GM12878 (cell line): ENCODE data around the gene BNC2. TPM values are rescaled to one million over a fixed set of nuclear protein-coding genes. Genes with fewer than 3 reads are reported as not detected.

Experiments
- ATAC-seq: fragments of 200-7000 bp; cut with Tn5 transposase; 3 replicates; pipeline ENCODE4 v1.9.1; 2020; ENCODE audit warnings: mild to moderate bottlenecking, moderate library complexity
- BruUV-seq: library from RNA; stranded (reverse); fragments of 400-500 nt; replicated peaks from 2 replicates; lab custom pipeline; 2021; lab: Mats Ljungman, UMichigan
- CTCF ChIA-PET: fragments of 300-600 bp; sonication (Branson Sonifier 250); formaldehyde crosslinking; extraction: SDS; loops from one replicate; lab custom pipeline; 2021; ENCODE audit warnings: inconsistent platforms; lab: Yijun Ruan, JAX
- POLR2A ChIA-PET: fragments of 350-600 bp; formaldehyde crosslinking; extraction: SDS; loops from one replicate; lab custom pipeline; 2021; ENCODE audit warnings: inconsistent platforms; lab: Charles Lee
- RAD21 ChIA-PET: fragments of 300-600 bp; sonication (Branson Sonifier 250); formaldehyde crosslinking; loops from one replicate; lab custom pipeline; 2023; ENCODE audit warnings: antibody characterized with exemption; ENCODE audit not compliant: unreplicated experiment; lab: Charles Lee
- SMC1A ChIA-PET: fragments of 300-600 bp; sonication (Branson Sonifier 250); formaldehyde crosslinking; loops from one replicate; lab custom pipeline; 2023; ENCODE audit not compliant: unreplicated experiment, uncharacterized antibody; lab: Charles Lee
- DNase-seq: peaks from one replicate; pipeline ENCODE4 v3.0.0-alpha.2; 2011; ENCODE audit warnings: low read depth, low spot score
- FAIRE-seq: peaks from 3 replicates; lab custom pipeline; 2011; peaks lifted over from hg19 to GRCh38; lab: Jason Lieb, UNC
- H2AFZ ChIP-seq: 2 replicates; pipeline ENCODE4 v1.6.0; 2011; ENCODE audit warnings: low read depth, low read length, control low read depth; ENCODE audit not compliant: control insufficient read depth
- H3K27ac ChIP-seq: 2 replicates; pipeline ENCODE4 v1.5.1; 2011; ENCODE audit warnings: control low read depth; ENCODE audit not compliant: control insufficient read depth, insufficient read depth
- H3K27me3 ChIP-seq, 2 experiments: replicated peaks in 1 of 2; 2 replicates each; pipeline versions ENCODE4 v1.6.0 to v1.6.1; 2011; ENCODE audit warnings: low read length in 1 of 2; ENCODE audit not compliant: control insufficient read depth in 2 of 2, insufficient read depth in 2 of 2
- H3K36me3 ChIP-seq, 2 experiments: 2 replicates each; pipeline ENCODE4 v1.5.1; 2011; ENCODE audit warnings: low read length in 1 of 2; ENCODE audit not compliant: control insufficient read depth in 2 of 2, insufficient read depth in 2 of 2
- H3K4me1 ChIP-seq: 2 replicates; pipeline ENCODE4 v1.6.1; 2011; ENCODE audit warnings: mild to moderate bottlenecking, low read length, moderate library complexity, mixed read lengths; ENCODE audit not compliant: control insufficient read depth, insufficient read depth
- H3K4me2 ChIP-seq: 2 replicates; pipeline ENCODE4 v1.6.0; 2011; ENCODE audit warnings: control low read depth; ENCODE audit not compliant: control insufficient read depth, insufficient read depth
- H3K4me3 ChIP-seq: fragments of 200-600 bp; sonication (generic); 2 replicates; pipeline ENCODE4 v1.5.1; 2016
- H3K79me2 ChIP-seq: 2 replicates; pipeline ENCODE4 v1.6.0; 2011; ENCODE audit warnings: low read length; ENCODE audit not compliant: control insufficient read depth, insufficient read depth
- H3K9ac ChIP-seq: 2 replicates; pipeline ENCODE4 v1.8.0; 2011; ENCODE audit warnings: low read length, control low read depth, mixed read lengths; ENCODE audit not compliant: control insufficient read depth, insufficient read depth
- H3K9me3 ChIP-seq: replicated peaks from 3 replicates; pipeline ENCODE4 v1.5.1; 2011; ENCODE audit warnings: mild to moderate bottlenecking, low read length; ENCODE audit not compliant: control insufficient read depth, insufficient read depth
- H4K20me1 ChIP-seq: 2 replicates; pipeline ENCODE4 v1.6.0; 2011; ENCODE audit not compliant: control insufficient read depth, insufficient read depth
- CEBPB ChIP-seq, 2 experiments: fragments of 150-350 bp in 1 of 2; IDR thresholded peaks; 2 replicates each; pipeline ENCODE4 v1.6.1; 2012 to 2014; ENCODE audit warnings: low read depth in 2 of 2, low read length in 2 of 2, borderline replicate concordance in 1 of 2, inconsistent platforms in 1 of 2
- LARP7 ChIP-seq: fragments of 450-650 bp; IDR thresholded peaks from 2 replicates; pipeline ENCODE4 v1.6.1; 2017; ENCODE audit warnings: mild to moderate bottlenecking
- NR2C2 ChIP-seq: IDR thresholded peaks from 2 replicates; pipeline ENCODE4 v1.6.1; 2011; ENCODE audit warnings: borderline replicate concordance, low read depth; ENCODE audit not compliant: control insufficient read depth, insufficient read length
- POLR2A ChIP-seq: IDR thresholded peaks from 2 replicates; pipeline ENCODE4 v1.6.1; 2011; ENCODE audit warnings: low read depth, mild to moderate bottlenecking, low read length
- RCOR1 ChIP-seq: conservative IDR thresholded peaks from 2 replicates; pipeline ENCODE4 v1.6.1; 2012; ENCODE audit warnings: low read depth, low read length, improper control_type of control experiment
- SIN3A ChIP-seq: IDR thresholded peaks from 2 replicates; pipeline ENCODE4 v1.6.1; 2012; ENCODE audit warnings: low read depth, low read length, improper control_type of control experiment
- SMC3 ChIP-seq: IDR thresholded peaks from 2 replicates; pipeline ENCODE4 v1.6.1; 2011; ENCODE audit warnings: low read length, improper control_type of control experiment, borderline replicate concordance
- TARDBP ChIP-seq: IDR thresholded peaks from 2 replicates; pipeline ENCODE4 v1.6.1; 2016; ENCODE audit warnings: borderline replicate concordance
- TBL1XR1 ChIP-seq: IDR thresholded peaks from 2 replicates; pipeline ENCODE4 v1.6.1; 2012; ENCODE audit warnings: low read depth, low read length, improper control_type of control experiment
- ZNF622 ChIP-seq: fragments of 450-650 bp; IDR thresholded peaks from 2 replicates; pipeline ENCODE4 v1.6.1; 2017; ENCODE audit warnings: mild to moderate bottlenecking, inconsistent platforms
- WGBS: methylation state at CpG from one replicate; pipeline ENCODE4 v1.1.6; 2016; ENCODE audit warnings: low lambda C conversion rate; ENCODE audit not compliant: insufficient replicate concordance, insufficient coverage; ENCODE audit errors: missing lambda C conversion rate; 5-methylcytosine and 5-hydroxymethylcytosine counted together
- in situ Hi-C: fragments of 300-500 bp; cut with MboI; formaldehyde crosslinking; loops from 9 replicates; pipeline ENCODE4 v1.14.3; 2018; ENCODE audit warnings: mixed read lengths
- intact Hi-C: fragments of 100-400 bp; cut with micrococcal nuclease; formaldehyde crosslinking; loops from one replicate; pipeline ENCODE4 v1.14.2; 2022; ENCODE audit not compliant: unreplicated experiment
- polyA plus RNA-seq, 11 experiments: library from polyadenylated mRNA; depleted of rRNA in 4 of 11; unstranded in 6 of 11; stranded (reverse) in 5 of 11; fragments of >200 nt; fragmentation: Nextera tagmentation in 4 of 11; fragmentation: Illumina TruSeq in 1 of 11; extraction: Ambion mirVana in 4 of 11; extraction: Trizol in 1 of 11; gene quantifications; 1 replicate in 1 of 11; 2 replicates in 10 of 11; pipeline versions ENCODE4 v1.2.1 to v1.2.3, GENCODE V29; 2011 to 2016; ENCODE audit warnings: inconsistent platforms in 2 of 11, missing spikeins in 2 of 11, low read depth in 1 of 11
- total RNA-seq, 4 experiments: library from RNA; depleted of rRNA in 3 of 4; stranded (reverse); fragments of >200 nt in 3 of 4; fragmentation: Illumina TruSeq in 1 of 4; extraction: Trizol in 1 of 4; gene quantifications; 2 replicates each; pipeline versions ENCODE4 v1.2.1 to v1.2.3, GENCODE V29; 2013 to 2021
- TF ChIP-seq, protein P1 (sequence below): fragments of 450-650 bp; formaldehyde crosslinking; IDR thresholded peaks from 2 replicates; pipeline ENCODE4 v1.4.0; 2022; ENCODE audit warnings: mild to moderate bottlenecking, moderate library complexity
- TF ChIP-seq, protein P2 (sequence below): fragments of 450-650 bp; IDR thresholded peaks from 2 replicates; pipeline ENCODE4 v1.6.1; 2017; ENCODE audit warnings: mild to moderate bottlenecking, low read depth, inconsistent platforms; ENCODE audit not compliant: poor library complexity, severe bottlenecking
- TF ChIP-seq, protein P3 (sequence below): fragments of 450-650 bp; IDR thresholded peaks from 2 replicates; pipeline ENCODE4 v1.6.1; 2016; ENCODE audit warnings: mild to moderate bottlenecking

BNC2 gene
- total and polyA plus RNA-seq, 10 of the 15 experiments (the other 5 are each of a cell fraction or from before 2014, with no cell fraction given), result 0.05 to 14.5 (median 0.26) TPM

DNA sequence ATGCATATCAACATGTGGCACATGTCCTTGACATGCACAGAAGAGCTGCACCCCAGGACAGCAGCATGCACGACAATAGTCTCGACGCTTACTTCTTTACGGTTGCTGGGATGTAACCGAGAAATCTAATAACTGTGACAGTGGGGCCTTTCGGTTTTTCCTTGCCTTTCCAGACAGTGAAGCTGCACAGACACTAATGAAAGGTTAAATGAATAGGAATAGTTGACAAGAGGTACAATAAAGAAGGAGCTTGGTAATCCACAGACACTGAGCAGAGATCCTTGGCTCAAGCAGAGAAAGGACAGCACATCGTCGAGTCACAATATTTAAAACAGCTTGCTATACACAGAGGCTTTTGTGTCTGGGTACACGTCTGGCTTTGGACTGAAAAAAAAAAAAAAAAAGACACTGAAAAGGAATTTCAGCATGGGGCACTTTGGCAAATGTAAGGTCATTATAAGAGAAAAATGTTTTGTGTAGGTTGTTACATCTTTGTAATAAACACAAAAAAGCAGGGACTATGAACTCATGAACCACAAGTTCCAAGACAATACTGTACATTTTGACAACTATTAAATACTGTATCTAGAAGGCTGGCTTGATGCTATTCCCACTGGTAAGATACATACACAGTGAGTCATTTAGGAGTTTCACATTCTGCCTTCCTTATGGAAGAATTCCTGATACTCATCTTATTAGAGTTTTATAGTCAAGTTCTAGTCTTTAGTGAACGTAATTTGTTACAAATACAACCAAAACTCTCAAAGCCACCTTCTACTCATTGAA, 5.6 kb downstream of the BNC2 start (continued):
- TF ChIP-seq, protein P1, sequence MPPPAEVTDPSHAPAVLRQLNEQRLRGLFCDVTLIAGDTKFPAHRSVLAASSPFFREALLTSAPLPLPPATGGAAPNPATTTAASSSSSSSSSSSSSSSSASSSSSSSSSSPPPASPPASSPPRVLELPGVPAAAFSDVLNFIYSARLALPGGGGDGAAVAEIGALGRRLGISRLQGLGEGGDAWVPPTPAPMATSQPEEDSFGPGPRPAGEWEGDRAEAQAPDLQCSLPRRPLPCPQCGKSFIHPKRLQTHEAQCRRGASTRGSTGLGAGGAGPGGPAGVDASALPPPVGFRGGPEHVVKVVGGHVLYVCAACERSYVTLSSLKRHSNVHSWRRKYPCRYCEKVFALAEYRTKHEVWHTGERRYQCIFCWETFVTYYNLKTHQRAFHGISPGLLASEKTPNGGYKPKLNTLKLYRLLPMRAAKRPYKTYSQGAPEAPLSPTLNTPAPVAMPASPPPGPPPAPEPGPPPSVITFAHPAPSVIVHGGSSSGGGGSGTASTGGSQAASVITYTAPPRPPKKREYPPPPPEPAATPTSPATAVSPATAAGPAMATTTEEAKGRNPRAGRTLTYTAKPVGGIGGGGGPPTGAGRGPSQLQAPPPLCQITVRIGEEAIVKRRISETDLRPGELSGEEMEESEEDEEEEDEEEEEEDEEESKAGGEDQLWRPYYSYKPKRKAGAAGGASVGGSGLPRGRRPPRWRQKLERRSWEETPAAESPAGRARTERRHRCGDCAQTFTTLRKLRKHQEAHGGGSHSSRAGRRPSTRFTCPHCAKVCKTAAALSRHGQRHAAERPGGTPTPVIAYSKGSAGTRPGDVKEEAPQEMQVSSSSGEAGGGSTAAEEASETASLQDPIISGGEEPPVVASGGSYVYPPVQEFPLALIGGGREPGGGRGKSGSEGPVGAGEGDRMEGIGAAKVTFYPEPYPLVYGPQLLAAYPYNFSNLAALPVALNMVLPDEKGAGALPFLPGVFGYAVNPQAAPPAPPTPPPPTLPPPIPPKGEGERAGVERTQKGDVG (CRISPR knock-in tag), result no peak
- no peak for TF ChIP-seq CEBPB (IDR thresholded peaks at IDR 0.05; ENCODE audit: borderline replicate concordance in 1 of 2, low read depth in 2 of 2, low read length in 2 of 2)
- TF ChIP-seq ZNF622, result no peak
- TF ChIP-seq SMC3, result no peak
- TF ChIP-seq NR2C2, result no peak

DNA sequence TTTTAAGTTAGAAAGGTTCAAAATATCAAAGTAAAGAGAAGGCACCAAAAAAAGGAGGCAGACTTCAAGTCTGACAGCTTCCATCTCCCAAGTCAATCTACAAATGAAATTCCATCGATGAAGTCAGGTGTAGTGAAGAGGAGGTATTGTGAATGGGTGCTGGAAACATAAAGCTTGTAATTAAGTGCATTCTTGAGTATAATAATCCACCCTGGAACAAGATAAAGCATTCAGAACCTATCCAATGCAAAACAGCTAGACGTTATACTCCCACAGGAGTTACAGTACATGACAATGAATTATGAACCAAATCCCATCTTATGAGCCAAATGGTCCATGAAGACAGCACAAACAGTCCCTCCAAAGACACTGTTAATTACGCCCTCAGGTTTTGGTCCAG, 22.3 kb downstream of the BNC2 start:
- no peaks in the 10 kb centered on the region for H3K27me3 ChIP-seq
- H3K9me3 ChIP-seq, result no peaks in the 10 kb centered on the region
- RAD21 ChIA-PET, result no interaction called here
- SMC1A ChIA-PET, result no interaction called here
- CTCF ChIA-PET, result interaction anchor here (0.7 kb wide), 1 partner anchor 11 kb away, joined by 3 read pairs; no protein-coding TSS in a partner anchor
- TF ChIP-seq TBL1XR1 (no peak), SIN3A (no peak), RCOR1 (no peak), LARP7 (no peak), POLR2A (no peak), TARDBP (no peak)
- TF ChIP-seq, protein P2, sequence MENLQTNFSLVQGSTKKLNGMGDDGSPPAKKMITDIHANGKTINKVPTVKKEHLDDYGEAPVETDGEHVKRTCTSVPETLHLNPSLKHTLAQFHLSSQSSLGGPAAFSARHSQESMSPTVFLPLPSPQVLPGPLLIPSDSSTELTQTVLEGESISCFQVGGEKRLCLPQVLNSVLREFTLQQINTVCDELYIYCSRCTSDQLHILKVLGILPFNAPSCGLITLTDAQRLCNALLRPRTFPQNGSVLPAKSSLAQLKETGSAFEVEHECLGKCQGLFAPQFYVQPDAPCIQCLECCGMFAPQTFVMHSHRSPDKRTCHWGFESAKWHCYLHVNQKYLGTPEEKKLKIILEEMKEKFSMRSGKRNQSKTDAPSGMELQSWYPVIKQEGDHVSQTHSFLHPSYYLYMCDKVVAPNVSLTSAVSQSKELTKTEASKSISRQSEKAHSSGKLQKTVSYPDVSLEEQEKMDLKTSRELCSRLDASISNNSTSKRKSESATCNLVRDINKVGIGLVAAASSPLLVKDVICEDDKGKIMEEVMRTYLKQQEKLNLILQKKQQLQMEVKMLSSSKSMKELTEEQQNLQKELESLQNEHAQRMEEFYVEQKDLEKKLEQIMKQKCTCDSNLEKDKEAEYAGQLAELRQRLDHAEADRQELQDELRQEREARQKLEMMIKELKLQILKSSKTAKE, result no peak
- TF ChIP-seq, protein P3, sequence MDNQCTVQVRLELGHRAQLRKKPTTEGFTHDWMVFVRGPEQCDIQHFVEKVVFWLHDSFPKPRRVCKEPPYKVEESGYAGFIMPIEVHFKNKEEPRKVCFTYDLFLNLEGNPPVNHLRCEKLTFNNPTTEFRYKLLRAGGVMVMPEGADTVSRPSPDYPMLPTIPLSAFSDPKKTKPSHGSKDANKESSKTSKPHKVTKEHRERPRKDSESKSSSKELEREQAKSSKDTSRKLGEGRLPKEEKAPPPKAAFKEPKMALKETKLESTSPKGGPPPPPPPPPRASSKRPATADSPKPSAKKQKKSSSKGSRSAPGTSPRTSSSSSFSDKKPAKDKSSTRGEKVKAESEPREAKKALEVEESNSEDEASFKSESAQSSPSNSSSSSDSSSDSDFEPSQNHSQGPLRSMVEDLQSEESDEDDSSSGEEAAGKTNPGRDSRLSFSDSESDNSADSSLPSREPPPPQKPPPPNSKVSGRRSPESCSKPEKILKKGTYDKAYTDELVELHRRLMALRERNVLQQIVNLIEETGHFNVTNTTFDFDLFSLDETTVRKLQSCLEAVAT, result no peak
- no peak overlapping the region for H3K9ac ChIP-seq
- ATAC-seq (no peak), DNase-seq (no peak), FAIRE-seq (no peak)
- no peaks in the 10 kb centered on the region for H3K36me3 ChIP-seq
- 0% methylated on average over 3 of the region's 3 CpGs for WGBS
- intact Hi-C loops, result no loop called here
- H4K20me1 ChIP-seq, result no peaks in the 10 kb centered on the region
- in situ Hi-C loops, result no loop called here
- H3K4me1 ChIP-seq, result no peaks in the 10 kb centered on the region
- H3K4me3 ChIP-seq, result no peak overlapping the region
- H3K79me2 ChIP-seq, result no peaks in the 10 kb centered on the region
- BruUV-seq, result no TSS peak
- H2AFZ ChIP-seq, result no peak overlapping the region
- POLR2A ChIA-PET, result no interaction called here
- H3K4me2 ChIP-seq, result no peak overlapping the region
- no peak overlapping the region for H3K27ac ChIP-seq
